GM06990 (cell line): ENCODE measurements around the gene C9orf57.
"Not testable (repeated sequence)": the region's sequence is repeated elsewhere in the genome, so short reads cannot be mapped to it uniquely, and the experiment has no call there.

Experiments used
- DNase-seq: peaks from one replicate; pipeline ENCODE4 v3.0.0-alpha.2; 2011; ENCODE audit not compliant: insufficient read length; ENCODE audit errors: extremely low read depth
- H3K27me3 ChIP-seq: replicated peaks from 2 replicates; pipeline ENCODE4 v1.6.0; 2011; ENCODE audit warnings: low read length; ENCODE audit not compliant: control insufficient read depth, insufficient read depth
- H3K36me3 ChIP-seq: 2 replicates; pipeline ENCODE4 v1.5.1; 2011; ENCODE audit warnings: low read length; ENCODE audit not compliant: control insufficient read depth, insufficient read depth
- H3K4me3 ChIP-seq: replicated peaks from 2 replicates; pipeline ENCODE4 v1.5.1; 2011; ENCODE audit warnings: low read depth, mild to moderate bottlenecking, control low read depth, low read length
- TF ChIP-seq, protein P1 (sequence below): IDR thresholded peaks from 2 replicates; pipeline ENCODE4 v1.5.1; 2011; ENCODE audit warnings: low read length, control low read depth, mild to moderate bottlenecking, inconsistent platforms; ENCODE audit not compliant: insufficient read depth, poor library complexity, severe bottlenecking

Gene C9orf57

DNA sequence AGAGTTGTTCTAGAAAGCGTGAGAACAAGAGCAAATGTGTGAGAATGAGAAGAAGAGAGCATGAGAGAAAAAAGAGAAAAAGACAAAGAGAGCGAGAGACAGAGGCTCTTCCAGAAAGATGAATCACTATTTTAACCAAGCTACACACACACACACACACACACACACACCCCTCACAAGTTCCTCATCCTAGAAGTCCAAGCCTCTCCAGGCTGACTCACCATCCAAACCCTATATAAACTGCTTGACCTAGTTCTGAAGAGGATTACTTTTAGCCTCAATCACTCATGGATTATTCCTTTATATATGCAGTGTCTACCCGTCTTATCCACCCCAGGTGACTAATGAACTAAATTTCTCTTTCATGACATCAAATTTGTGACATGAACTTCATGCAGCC is 37.6 kb downstream of the C9orf57 start:
- Histone ChIP-seq H3K36me3 (no peaks in the 10 kb centered on the region), H3K4me3 (no peak overlapping the region), H3K27me3 (no peaks in the 10 kb centered on the region)
- DNase-seq, result no peak
- TF ChIP-seq, protein P1, sequence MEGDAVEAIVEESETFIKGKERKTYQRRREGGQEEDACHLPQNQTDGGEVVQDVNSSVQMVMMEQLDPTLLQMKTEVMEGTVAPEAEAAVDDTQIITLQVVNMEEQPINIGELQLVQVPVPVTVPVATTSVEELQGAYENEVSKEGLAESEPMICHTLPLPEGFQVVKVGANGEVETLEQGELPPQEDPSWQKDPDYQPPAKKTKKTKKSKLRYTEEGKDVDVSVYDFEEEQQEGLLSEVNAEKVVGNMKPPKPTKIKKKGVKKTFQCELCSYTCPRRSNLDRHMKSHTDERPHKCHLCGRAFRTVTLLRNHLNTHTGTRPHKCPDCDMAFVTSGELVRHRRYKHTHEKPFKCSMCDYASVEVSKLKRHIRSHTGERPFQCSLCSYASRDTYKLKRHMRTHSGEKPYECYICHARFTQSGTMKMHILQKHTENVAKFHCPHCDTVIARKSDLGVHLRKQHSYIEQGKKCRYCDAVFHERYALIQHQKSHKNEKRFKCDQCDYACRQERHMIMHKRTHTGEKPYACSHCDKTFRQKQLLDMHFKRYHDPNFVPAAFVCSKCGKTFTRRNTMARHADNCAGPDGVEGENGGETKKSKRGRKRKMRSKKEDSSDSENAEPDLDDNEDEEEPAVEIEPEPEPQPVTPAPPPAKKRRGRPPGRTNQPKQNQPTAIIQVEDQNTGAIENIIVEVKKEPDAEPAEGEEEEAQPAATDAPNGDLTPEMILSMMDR, result no peak

DNA sequence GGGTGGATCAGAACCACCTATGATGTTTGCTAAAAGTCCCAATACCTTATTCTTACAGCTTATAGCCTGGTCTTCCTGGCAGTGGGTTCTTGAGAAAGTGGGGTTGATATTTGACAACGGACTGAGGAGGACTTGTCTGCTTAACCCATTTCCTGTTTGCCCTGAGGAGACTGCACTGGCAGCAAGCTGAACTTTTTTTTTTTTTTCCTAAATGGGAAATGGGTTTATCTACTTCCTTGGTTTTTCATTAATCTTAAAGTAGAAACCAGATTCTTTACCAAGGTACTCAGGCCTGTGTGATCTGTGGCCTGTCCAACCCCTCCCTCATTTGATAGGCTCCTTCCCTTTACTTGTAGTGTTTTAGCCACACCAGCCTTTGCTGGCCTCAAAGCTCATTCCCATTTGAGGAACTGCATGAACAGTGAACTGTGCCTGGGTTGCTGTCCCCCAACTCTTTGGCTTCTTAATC is 47.1 kb downstream of the C9orf57 start:
- no peak for DNase-seq
- Histone ChIP-seq H3K27me3 (no peaks in the 10 kb centered on the region; the same call in 1 of the 2 replicates), H3K4me3 (no peak overlapping the region), H3K36me3 (no peaks in the 10 kb centered on the region)
- TF ChIP-seq, protein P1, result no peak

DNA sequence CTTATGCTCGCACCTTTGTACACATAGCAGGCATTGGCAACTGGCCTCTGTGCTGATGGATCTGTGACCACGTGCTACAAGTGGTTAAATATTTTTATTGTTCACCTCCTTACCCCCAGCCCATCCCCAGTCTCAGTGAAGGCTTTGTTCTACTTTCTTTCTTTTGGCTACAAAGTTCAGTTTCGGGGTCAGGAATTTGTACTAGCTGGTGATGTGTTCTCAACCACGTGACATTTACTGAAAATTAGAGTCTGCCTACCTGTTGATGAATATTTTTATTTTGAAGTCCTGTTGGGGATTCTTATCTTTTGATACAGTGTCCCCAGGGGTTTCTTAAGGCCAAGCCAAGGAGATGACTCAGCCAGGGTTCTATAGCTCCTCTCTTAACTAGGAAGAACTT is 47.8 kb downstream of the C9orf57 start:
- no peak overlapping the region for H3K4me3 ChIP-seq
- no peaks in the 10 kb centered on the region for H3K36me3 ChIP-seq
- H3K27me3 ChIP-seq, result no peaks in the 10 kb centered on the region; the same call in 1 of the 2 replicates
- DNase-seq, result no peak
- TF ChIP-seq, protein P1, result no peak

DNA sequence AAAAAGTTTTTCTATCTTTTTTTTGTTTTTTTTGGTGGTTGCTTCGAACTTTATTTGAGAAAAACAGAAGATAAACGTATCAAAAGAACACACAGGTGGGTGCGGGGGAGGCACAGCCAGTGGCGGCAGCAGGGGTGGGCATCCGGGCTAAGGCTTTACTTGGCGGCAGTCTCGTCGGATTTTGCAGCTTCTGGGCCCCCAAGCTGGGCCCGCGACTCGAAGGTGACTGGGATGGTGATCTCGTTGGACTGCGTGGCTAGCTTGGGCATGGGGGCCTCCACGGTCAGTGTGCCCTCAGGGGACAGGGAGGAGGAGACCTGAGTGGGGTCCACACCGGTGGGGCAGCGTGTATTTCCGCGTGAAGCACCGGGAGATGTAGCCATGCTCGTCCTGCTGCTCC is 52.7 kb downstream of the C9orf57 start:
- DNase-seq, result not testable (repeated sequence)

DNA sequence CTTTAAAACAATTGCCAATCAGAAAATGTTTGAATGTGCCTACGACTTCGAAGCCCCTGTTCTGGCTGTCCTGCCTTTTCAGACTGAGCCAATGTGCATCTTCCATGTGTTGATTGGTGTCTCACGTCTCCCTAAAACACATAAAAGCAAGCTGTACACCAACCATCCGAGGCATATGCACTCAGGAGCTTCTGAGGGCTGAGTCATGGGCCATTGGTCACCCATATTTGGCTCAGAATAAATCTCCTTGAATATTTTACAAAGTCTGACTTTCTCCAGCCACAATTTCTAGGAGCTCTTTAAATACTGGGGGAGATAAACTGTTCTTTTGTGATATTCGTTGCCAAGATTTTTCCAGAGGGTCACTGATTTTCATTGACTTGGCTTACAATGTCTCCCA is 53.9 kb downstream of the C9orf57 start:
- Histone ChIP-seq H3K4me3 (no peak overlapping the region), H3K36me3 (no peaks in the 10 kb centered on the region), H3K27me3 (no peaks in the 10 kb centered on the region; the same call in 1 of the 2 replicates)
- TF ChIP-seq, protein P1, result no peak
- DNase-seq, result no peak

More for the DNA sequence above, 52.7 kb downstream of the C9orf57 start:
- not testable (repeated sequence) for H3K4me3 ChIP-seq, H3K36me3 ChIP-seq, H3K27me3 ChIP-seq

DNA sequence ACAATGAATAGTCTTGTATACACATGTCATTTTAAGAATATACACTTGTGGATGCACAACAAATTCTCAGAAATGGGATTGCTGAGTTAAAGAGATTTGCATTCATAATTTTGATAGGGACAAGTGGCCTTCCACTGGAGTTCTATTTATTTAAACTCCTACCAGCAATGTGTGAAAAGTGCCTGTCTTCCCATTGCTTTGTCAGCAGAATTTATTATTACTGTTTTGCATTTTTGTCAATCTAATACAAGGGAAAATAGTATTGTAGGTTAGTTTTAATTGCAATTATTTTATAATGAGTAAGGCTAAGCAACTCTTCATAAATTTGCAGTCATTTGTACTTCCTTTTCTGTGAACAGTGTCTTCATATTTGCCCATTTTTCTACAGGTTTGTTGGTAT is 55.0 kb downstream of the C9orf57 start:
- Histone ChIP-seq H3K4me3 (no peak overlapping the region), H3K27me3 (no peaks in the 10 kb centered on the region; the same call in 1 of the 2 replicates), H3K36me3 (no peaks in the 10 kb centered on the region)
- TF ChIP-seq, protein P1, result no peak
- no peak for DNase-seq
